Neural progenitor cell (in vitro differentiated cells): ENCODE data around the gene IYD.

Experiments used
- CTCF ChIP-seq: fragments of 200-600 bp; sonication (generic); IDR thresholded peaks from 2 replicates; pipeline ENCODE4 v1.5.1; 2017; ENCODE audit warnings: antibody characterized with exemption, mild to moderate bottlenecking
- EZH2 ChIP-seq: fragments of 200-600 bp; sonication (generic); IDR thresholded peaks from 2 replicates; pipeline ENCODE4 v1.6.1; 2017; ENCODE audit warnings: antibody characterized with exemption, mild to moderate bottlenecking, moderate library complexity
- EZH2phosphoT487 ChIP-seq: fragments of 200-600 bp; sonication (generic); IDR thresholded peaks from 2 replicates; pipeline ENCODE4 v1.6.1; 2017; ENCODE audit warnings: antibody characterized with exemption

DNA sequence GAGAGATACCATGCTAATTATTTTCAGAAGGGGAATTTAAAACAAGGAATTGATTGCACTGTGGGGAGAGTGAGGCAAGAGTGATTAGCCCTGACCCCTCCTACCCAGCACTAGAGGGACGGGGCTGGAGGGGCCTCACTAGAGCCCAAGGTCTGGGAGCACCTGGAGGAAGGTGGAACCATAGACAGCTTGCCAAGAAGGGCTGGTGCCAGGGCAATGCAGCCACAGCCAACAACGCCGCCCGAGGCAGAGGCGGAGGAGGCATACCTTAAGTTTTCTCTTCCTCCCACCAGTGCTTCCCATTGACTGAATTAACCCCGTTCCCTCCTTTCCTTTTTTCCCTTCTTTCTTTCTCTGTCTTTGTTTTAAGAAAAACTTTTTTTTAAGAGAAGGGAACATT is 40.0 kb downstream of the IYD start:
- TF ChIP-seq CTCF, result no peak
- no peak for TF ChIP-seq EZH2
- no peak for TF ChIP-seq EZH2phosphoT487
